Measurements from ENCODE around the gene ZNF791. TPM values are rescaled to one million over a fixed set of nuclear protein-coding genes. Genes with fewer than 3 reads are reported as not detected.
A peak's percentile ranks its signal among the peaks of the same experiment; 100 is the strongest.

The ZNF791 gene
- total and polyA plus RNA-seq, 2 of the 13 experiments (the other 11 are each of a cell fraction or from before 2014, with no cell fraction given) = 12.8 to 17.4 TPM

GRCh38 chr19:12610540-12611360 is at the start of gene ZNF791, which contains the start of gene ZNF490 (continued):
- peak; percentile 83 for TF ChIP-seq ZNF407 (CRISPR knock-in tag; IDR thresholded peaks at IDR 0.05; ENCODE audit: not compliant biosample characterization)
- TF ChIP-seq SRSF9 (IDR thresholded peaks at IDR 0.05; ENCODE audit: borderline replicate concordance, insufficient read depth, low read depth, low read length, poor library complexity, severe bottlenecking) = no peak
- TF ChIP-seq MXI1 (IDR thresholded peaks at IDR 0.05; ENCODE audit: borderline replicate concordance, low read depth, low read length) = peak; percentile 93; the same call in 2 of the 3 replicates
- TF ChIP-seq MTERF4 (CRISPR knock-in tag; IDR thresholded peaks at IDR 0.05) = peak; percentile 78; the same call in 1 of the 2 replicates
- no peak for TF ChIP-seq RNF219 (CRISPR knock-in tag; IDR thresholded peaks at IDR 0.05)
- no peak for TF ChIP-seq FOXO4 (CRISPR knock-in tag; conservative IDR thresholded peaks at IDR 0.05)
- TF ChIP-seq TEF (CRISPR knock-in tag; IDR thresholded peaks at IDR 0.05) = no peak
- peak; percentile 72 for TF ChIP-seq PHF21A (CRISPR knock-in tag; IDR thresholded peaks at IDR 0.05)
- no peak for TF ChIP-seq DZIP1 (CRISPR knock-in tag; IDR thresholded peaks at IDR 0.05)
- no peak; the same call in 1 of the 2 replicates for TF ChIP-seq ZNF143 (CRISPR knock-in tag; IDR thresholded peaks at IDR 0.05)
